Muscle of leg (tissue), 11 donors: ENCODE measurements around the gene POLE2. TPM values are rescaled to one million over a fixed set of nuclear protein-coding genes. Genes with fewer than 3 reads are reported as not detected.
"Not testable (repeated sequence)": the region's sequence is repeated elsewhere in the genome, so short reads cannot be mapped to it uniquely, and the experiment has no call there.

Experiments used
- DNase-seq: peaks from one replicate; pipeline ENCODE4 v3.0.0; 2013
- H3K27ac ChIP-seq: one replicate; pipeline ENCODE4 v1.5.1; 2013; ENCODE audit warnings: mild to moderate bottlenecking, low read length, control low read depth
- H3K27me3 ChIP-seq: one replicate; pipeline ENCODE4 v1.6.1; 2013; ENCODE audit warnings: low read length; ENCODE audit not compliant: control insufficient read depth, insufficient read depth
- H3K36me3 ChIP-seq: one replicate; pipeline ENCODE4 v1.6.1; 2013; ENCODE audit warnings: low read length; ENCODE audit not compliant: control insufficient read depth, insufficient read depth
- H3K4me1 ChIP-seq: one replicate; pipeline ENCODE4 v1.6.1; 2013; ENCODE audit warnings: low read length; ENCODE audit not compliant: control insufficient read depth, insufficient read depth
- H3K4me3 ChIP-seq: one replicate; pipeline ENCODE4 v1.5.1; 2013; ENCODE audit warnings: low read length, control low read depth
- H3K9me3 ChIP-seq: replicated peaks from 2 replicates; pipeline ENCODE4 v1.6.1; 2013; ENCODE audit warnings: low read depth, low read length; ENCODE audit not compliant: control insufficient read depth
- WGBS: methylation state at CpG from one replicate; pipeline ENCODE4 v1.1.5; 2013; ENCODE audit warnings: missing lambda C conversion rate; ENCODE audit not compliant: insufficient coverage; 5-methylcytosine and 5-hydroxymethylcytosine counted together
- polyA plus RNA-seq, 8 donors: library from polyadenylated mRNA; unstranded; fragments of 120-200 nt; gene quantifications; one replicate each; pipeline versions ENCODE4 v1.2.1 to v1.2.3, GENCODE V29; 2013; ENCODE audit warnings: inconsistent platforms in 1 of 8, low replicate concordance in 1 of 8; ENCODE audit not compliant: insufficient read length in 8 of 8, insufficient read depth in 1 of 8
- total RNA-seq: library from RNA; stranded (reverse); fragments of 120-200 nt; gene quantifications from one replicate; pipeline ENCODE4 v1.2.4, GENCODE V29; 2013

POLE2 gene
- total and polyA plus RNA-seq, 9 donors, result 5.7 to 11.4 (median 8.9) TPM

GRCh38 chr14:49702725-49703124, 14.7 kb upstream of the POLE2 start:
- no peak overlapping the region for H3K27ac ChIP-seq
- no peaks in the 10 kb centered on the region for H3K36me3 ChIP-seq
- no peaks in the 10 kb centered on the region for H3K9me3 ChIP-seq
- DNase-seq, result no peak
- no peak overlapping the region for H3K4me3 ChIP-seq
- 80% methylated on average over 1 of the region's 4 CpGs for WGBS
- no peaks in the 10 kb centered on the region for H3K4me1 ChIP-seq
- H3K27me3 ChIP-seq, result no peaks in the 10 kb centered on the region

- no CpG with 5 or more reads among the region's 13 CpGs for WGBS
- peak overlapping the region; percentile 91 for H3K27ac ChIP-seq
- peak overlapping the region; percentile 54 for H3K4me3 ChIP-seq
- not testable (repeated sequence) for H3K4me1 ChIP-seq, H3K36me3 ChIP-seq, DNase-seq, H3K9me3 ChIP-seq, H3K27me3 ChIP-seq
These were observed 5.7 kb upstream of the POLE2 start for GRCh38 chr14:49693735-49694124.

- under 1% methylated on average over 74 of the region's 88 CpGs for WGBS
- H3K27ac ChIP-seq, result peak within 1 kb of the TSS; percentile 91
- DNase-seq, result peak; percentile 96
- H3K36me3 ChIP-seq, result no peaks in the 10 kb centered on the region
- H3K27me3 ChIP-seq, result no peaks in the 10 kb centered on the region
- H3K4me3 ChIP-seq, result peak within 1 kb of the TSS; percentile 54
- no peaks in the 10 kb centered on the region for H3K9me3 ChIP-seq
- H3K4me1 ChIP-seq, result peaks cover 8% of the 10 kb centered on the region
These were observed 5.1 kb upstream of the POLE2 start, which contains the start of gene KLHDC1 for GRCh38 chr14:49692811-49693734. Gene KLHDC1 (plus strand): TSS chr14:49693120. CDS start chr14:49693195, 75 bp downstream.

- DNase-seq, result no peak
- Histone ChIP-seq H3K27ac (peak overlapping the region; percentile 91), H3K9me3 (no peaks in the 10 kb centered on the region), H3K4me1 (peaks cover 11% of the 10 kb centered on the region), H3K4me3 (peak overlapping the region; percentile 54), H3K27me3 (no peaks in the 10 kb centered on the region), H3K36me3 (no peaks in the 10 kb centered on the region)
- no CpG with 5 or more reads among the region's 6 CpGs for WGBS
These were observed 4.3 kb upstream of the POLE2 start for GRCh38 chr14:49692193-49692757.

GRCh38 chr14:49691031-49691430, 3.0 kb upstream of the POLE2 start:
- H3K4me3 ChIP-seq, result no peak overlapping the region
- no peaks in the 10 kb centered on the region for H3K9me3 ChIP-seq
- H3K4me1 ChIP-seq, result peaks cover 14% of the 10 kb centered on the region
- no peak for DNase-seq
- H3K36me3 ChIP-seq, result no peaks in the 10 kb centered on the region
- no peaks in the 10 kb centered on the region for H3K27me3 ChIP-seq
- no peak overlapping the region for H3K27ac ChIP-seq
- 70% methylated on average over 3 of the region's 4 CpGs for WGBS

- peak overlapping the region; percentile 76 for H3K4me3 ChIP-seq
- H3K9me3 ChIP-seq, result no peaks in the 10 kb centered on the region
- H3K27ac ChIP-seq, result peak overlapping the region; percentile 99
- no peak for DNase-seq
- no peaks in the 10 kb centered on the region for H3K27me3 ChIP-seq
- WGBS, result 79% methylated on average over 2 of the region's 8 CpGs
- no peaks in the 10 kb centered on the region for H3K36me3 ChIP-seq
- peaks cover 12% of the 10 kb centered on the region for H3K4me1 ChIP-seq
These were observed 652 bp upstream of the POLE2 start for GRCh38 chr14:49688701-49689030.

GRCh38 chr14:49686425-49686824, 1.6 kb downstream of the POLE2 start:
- 100% methylated on average over 1 of the region's 4 CpGs for WGBS
- H3K27ac ChIP-seq, result no peak overlapping the region
- H3K4me3 ChIP-seq, result no peak overlapping the region
- peaks cover 12% of the 10 kb centered on the region for H3K4me1 ChIP-seq
- H3K27me3 ChIP-seq, result no peaks in the 10 kb centered on the region
- peaks cover 3% of the 10 kb centered on the region for H3K36me3 ChIP-seq
- H3K9me3 ChIP-seq, result no peaks in the 10 kb centered on the region
- DNase-seq, result no peak

- Histone ChIP-seq H3K9me3 (peaks cover 2% of the 10 kb centered on the region), H3K27ac (no peak overlapping the region), H3K4me3 (no peak overlapping the region), H3K27me3 (no peaks in the 10 kb centered on the region), H3K36me3 (peaks cover 17% of the 10 kb centered on the region), H3K4me1 (no peaks in the 10 kb centered on the region)
- no peak for DNase-seq
- WGBS, result 83% methylated on average over 1 of the region's 2 CpGs
These were observed 8.7 kb downstream of the POLE2 start for GRCh38 chr14:49679271-49679670.

GRCh38 chr14:49677643-49678042, 10.4 kb downstream of the POLE2 start:
- Histone ChIP-seq H3K27me3 (no peaks in the 10 kb centered on the region), H3K4me3 (no peak overlapping the region), H3K4me1 (no peaks in the 10 kb centered on the region), H3K9me3 (peaks cover 2% of the 10 kb centered on the region), H3K36me3 (peaks cover 15% of the 10 kb centered on the region), H3K27ac (no peak overlapping the region)
- 88% methylated on average over 2 of the region's 4 CpGs for whole genome bisulfite sequencing
- no peak for DNase-seq

GRCh38 chr14:49673586-49673985, 14.4 kb downstream of the POLE2 start:
- WGBS, result no CpG with 5 or more reads among the region's 2 CpGs
- no peak overlapping the region for H3K4me3 ChIP-seq
- no peaks in the 10 kb centered on the region for H3K4me1 ChIP-seq
- peaks cover 16% of the 10 kb centered on the region for H3K36me3 ChIP-seq
- no peak for DNase-seq
- no peaks in the 10 kb centered on the region for H3K27me3 ChIP-seq
- H3K27ac ChIP-seq, result no peak overlapping the region
- peaks cover 2% of the 10 kb centered on the region for H3K9me3 ChIP-seq
